HCT116 (cell line): ENCODE measurements around the gene SERPINA3. TPM values are rescaled to one million over a fixed set of nuclear protein-coding genes. Genes with fewer than 3 reads are reported as not detected.

Experiments
- ATAC-seq: fragments of 200-7000 bp; cut with Tn5 transposase; 2 replicates; pipeline ENCODE4 v1.9.1; 2020; ENCODE audit warnings: mild to moderate bottlenecking, moderate library complexity
- BruUV-seq: library from RNA; stranded (reverse); fragments of 400-500 nt; replicated peaks from 2 replicates; lab custom pipeline; 2021; lab: Mats Ljungman, UMichigan
- CTCF ChIA-PET: fragments of 300-600 bp; sonication (Branson Sonifier 250); formaldehyde crosslinking; loops from one replicate; lab custom pipeline; 2021; ENCODE audit warnings: antibody characterized with exemption; lab: Charles Lee
- POLR2A ChIA-PET: fragments of 300-600, 350-600 bp; sonication (Branson Sonifier 250); formaldehyde crosslinking; loops from one replicate; lab custom pipeline; 2021; ENCODE audit warnings: antibody characterized with exemption; lab: Charles Lee
- RAD21 ChIA-PET, 2 experiments: fragments of 300-600 bp; sonication (Branson Sonifier 250); formaldehyde crosslinking; loops; one replicate each; lab custom pipeline; 2023; ENCODE audit warnings: low total read pairs in 2 of 2; ENCODE audit not compliant: uncharacterized antibody in 2 of 2, unreplicated experiment in 2 of 2, low non-redundant PET in 1 of 2; lab: Charles Lee
- DNase-seq: peaks from one replicate; pipeline ENCODE4 v3.0.0-alpha.2; 2010; ENCODE audit warnings: low read depth, low spot score
- H2AFZ ChIP-seq: fragments of 200-600 bp; shearing (Covaris generic), sonication (generic); 2 replicates; pipeline ENCODE4 v1.6.1; 2017; ENCODE audit warnings: low read depth, mixed run types, mixed read lengths, antibody characterized with exemption, low read length; ENCODE audit not compliant: poor library complexity, severe bottlenecking
- H3K27ac ChIP-seq: 2 replicates; pipeline ENCODE4 v1.5.1; 2012; ENCODE audit warnings: low read depth, low read length
- H3K27me3 ChIP-seq: fragments of 200-600 bp; sonication (generic); 2 replicates; pipeline ENCODE4 v1.6.1; 2016; ENCODE audit warnings: mixed run types, low read length, mixed read lengths; ENCODE audit not compliant: insufficient read depth
- H3K36me3 ChIP-seq, 2 experiments: fragments of 200-500 bp in 1 of 2; fragments of 200-600 bp in 1 of 2; sonication (Bioruptor generic) in 1 of 2; sonication (generic) in 1 of 2; 2 replicates each; pipeline versions ENCODE4 v1.5.1 to v1.6.1; 2014 to 2016; ENCODE audit warnings: low read length in 2 of 2, inconsistent platforms in 1 of 2, mixed read lengths in 1 of 2, mixed run types in 1 of 2; ENCODE audit not compliant: insufficient read depth in 2 of 2, control insufficient read depth in 1 of 2
- H3K4me1 ChIP-seq, 2 experiments: fragments of 200-600 bp in 1 of 2; sonication (generic) in 1 of 2; 2 replicates each; pipeline versions ENCODE4 v1.5.1 to v1.6.1; 2012 to 2017; ENCODE audit warnings: low read length in 2 of 2, inconsistent platforms in 1 of 2, mild to moderate bottlenecking in 1 of 2, mixed read lengths in 1 of 2, mixed run types in 1 of 2, moderate library complexity in 1 of 2; ENCODE audit not compliant: insufficient read depth in 2 of 2, control insufficient read depth in 1 of 2
- H3K4me2 ChIP-seq: fragments of 200-600 bp; sonication (generic); 2 replicates; pipeline ENCODE4 v1.6.1; 2017; ENCODE audit warnings: mixed run types, low read length, mixed read lengths
- H3K4me3 ChIP-seq, 2 experiments: fragments of 200-600 bp in 1 of 2; sonication (generic) in 1 of 2; replicated peaks in 1 of 2; 2 replicates each; pipeline ENCODE4 v1.5.1; 2011 to 2016; ENCODE audit warnings: low read length in 2 of 2, control low read depth in 1 of 2, low read depth in 1 of 2, mild to moderate bottlenecking in 1 of 2, mixed read lengths in 1 of 2, mixed run types in 1 of 2
- H3K79me2 ChIP-seq: fragments of 200-600 bp; sonication (generic); 2 replicates; pipeline ENCODE4 v1.6.1; 2017; ENCODE audit warnings: mild to moderate bottlenecking, mixed run types, low read length, moderate library complexity, mixed read lengths; ENCODE audit not compliant: insufficient read depth
- H3K9ac ChIP-seq: fragments of 200-600 bp; sonication (generic); 2 replicates; pipeline ENCODE4 v1.6.1; 2016; ENCODE audit warnings: low read length, mixed read lengths
- H3K9me2 ChIP-seq: fragments of 200-600 bp; sonication (generic), shearing (Covaris generic); 2 replicates; pipeline ENCODE4 v1.6.1; 2017; ENCODE audit warnings: mixed run types, mild to moderate bottlenecking, moderate library complexity; ENCODE audit not compliant: insufficient read depth
- H3K9me3 ChIP-seq, 2 experiments: fragments of 200-500 bp in 1 of 2; fragments of 200-600 bp in 1 of 2; sonication (Bioruptor generic) in 1 of 2; sonication (generic) in 1 of 2; 2 replicates each; pipeline ENCODE4 v1.6.1; 2014 to 2017; ENCODE audit warnings: low read length in 2 of 2, mixed read lengths in 2 of 2, inconsistent platforms in 1 of 2, low read depth in 1 of 2, mild to moderate bottlenecking in 1 of 2, mixed run types in 1 of 2, moderate library complexity in 1 of 2; ENCODE audit not compliant: control insufficient read depth in 1 of 2, insufficient read depth in 1 of 2
- H4K20me1 ChIP-seq: fragments of 200-600 bp; sonication (generic), shearing (Covaris generic); 2 replicates; pipeline ENCODE4 v1.6.1; 2017; ENCODE audit warnings: mixed run types, mild to moderate bottlenecking, moderate library complexity; ENCODE audit not compliant: insufficient read depth
- EZH2phosphoT487 ChIP-seq: fragments of 200-600 bp; IDR thresholded peaks from 2 replicates; pipeline ENCODE4 v1.6.1; 2018; ENCODE audit warnings: antibody characterized with exemption, borderline replicate concordance
- MAX ChIP-seq: IDR thresholded peaks from 2 replicates; pipeline ENCODE4 v1.6.1; 2012
- POLR2AphosphoS5 ChIP-seq: IDR thresholded peaks from 2 replicates; pipeline ENCODE4 v1.6.1; 2011; ENCODE audit warnings: mild to moderate bottlenecking, low read depth, low read length, moderate library complexity
- RAD21 ChIP-seq: IDR thresholded peaks from 2 replicates; pipeline ENCODE4 v1.6.1; 2012; ENCODE audit warnings: low read depth, mild to moderate bottlenecking
- SIN3A ChIP-seq: IDR thresholded peaks from 2 replicates; pipeline ENCODE4 v1.6.1; 2012; ENCODE audit warnings: low read depth
- TCF7L2 ChIP-seq: IDR thresholded peaks from 2 replicates; pipeline ENCODE4 v1.7.0; 2011; ENCODE audit warnings: borderline replicate concordance, inconsistent platforms; ENCODE audit not compliant: insufficient read depth, insufficient read length; ENCODE audit errors: extremely low read depth
- ZBTB33 ChIP-seq: IDR thresholded peaks from 2 replicates; pipeline ENCODE4 v1.6.1; 2011; ENCODE audit warnings: mild to moderate bottlenecking, low read length, moderate library complexity; ENCODE audit not compliant: insufficient replicate concordance; ENCODE audit errors: extremely low read depth
- intact Hi-C: fragments of 100-400 bp; cut with micrococcal nuclease; formaldehyde crosslinking; loops from 2 replicates; pipeline ENCODE4 v1.10.0; 2022
- total RNA-seq: library from RNA; stranded (reverse); gene quantifications from one replicate; pipeline ENCODE4 v1.2.1, GENCODE V29; 2021; ENCODE audit not compliant: unreplicated experiment

The SERPINA3 gene
- total RNA-seq, 1 experiment from 2014 or later, result 4.3 TPM

- Histone ChIP-seq H3K4me3 (no peak overlapping the region), H2AFZ (no peak overlapping the region), H3K36me3 (no peaks in the 10 kb centered on the region), H3K4me2 (no peak overlapping the region), H3K4me1 (no peaks in the 10 kb centered on the region), H3K27me3 (peaks cover 16% of the 10 kb centered on the region), H3K9me3 (peaks cover 3 to 10% of the 10 kb centered on the region in 2 experiments; a peak in 2 of 4 replicates), H3K9me2 (no peaks in the 10 kb centered on the region), H3K79me2 (no peaks in the 10 kb centered on the region), H3K9ac (no peak overlapping the region), H4K20me1 (no peaks in the 10 kb centered on the region), H3K27ac (no peak overlapping the region)
- CTCF ChIA-PET, result no interaction called here
- ATAC-seq, result no peak
- DNase-seq, result no peak
- intact Hi-C loops, result no loop called here
- POLR2A ChIA-PET, result no interaction called here
- RAD21 ChIA-PET, result no interaction called here
- TF ChIP-seq RAD21, result no peak
- no peak for TF ChIP-seq SIN3A
- no peak for TF ChIP-seq TCF7L2
- no peak for TF ChIP-seq POLR2AphosphoS5
- TF ChIP-seq MAX, result no peak
- TF ChIP-seq ZBTB33, result no peak
- no peak for TF ChIP-seq EZH2phosphoT487
- no TSS peak for BruUV-seq
Measured at GRCh38 chr14:94621358-94622134, 9.4 kb downstream of the SERPINA3 start.
